ENCODE measurements around the gene MLYCD. TPM values are rescaled to one million over a fixed set of nuclear protein-coding genes. Genes with fewer than 3 reads are reported as not detected.

The MLYCD gene
- total RNA-seq, 1 donor from 2014 or later: 50.4 TPM

DNA sequence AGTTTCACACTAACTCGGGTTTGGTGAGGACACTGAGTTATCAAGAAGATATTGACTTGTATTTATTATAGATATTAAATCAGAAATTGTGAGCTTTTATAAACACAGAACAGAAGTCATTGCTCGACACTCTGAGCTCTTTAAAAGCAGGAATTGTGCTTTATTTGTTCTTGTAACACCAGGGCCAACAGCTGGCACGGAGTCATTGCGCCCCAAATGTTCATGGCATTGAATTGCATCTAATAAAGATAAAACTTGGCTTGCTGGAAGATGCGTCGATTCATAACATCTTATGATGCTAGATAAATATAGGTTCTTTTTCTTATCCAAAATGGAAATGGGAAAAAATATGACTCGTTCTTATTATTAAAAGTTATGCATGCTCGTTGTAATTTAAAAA lies 11.8 kb upstream of the MLYCD start:
- Histone ChIP-seq H3K9me3 (replicated peaks) (peaks cover 18% of the 10 kb centered on the region), H3K4me3 (no peak overlapping the region), H3K36me3 (no peaks in the 10 kb centered on the region), H3K27ac (replicated peaks) (no peak overlapping the region), H3K4me1 (peaks cover 6% of the 10 kb centered on the region), H3K27me3 (ENCODE audit: low read depth) (no peaks in the 10 kb centered on the region)
- intact Hi-C loops (cut with micrococcal nuclease): no loop called here
- no peak for DNase-seq
- TF ChIP-seq, protein P1, sequence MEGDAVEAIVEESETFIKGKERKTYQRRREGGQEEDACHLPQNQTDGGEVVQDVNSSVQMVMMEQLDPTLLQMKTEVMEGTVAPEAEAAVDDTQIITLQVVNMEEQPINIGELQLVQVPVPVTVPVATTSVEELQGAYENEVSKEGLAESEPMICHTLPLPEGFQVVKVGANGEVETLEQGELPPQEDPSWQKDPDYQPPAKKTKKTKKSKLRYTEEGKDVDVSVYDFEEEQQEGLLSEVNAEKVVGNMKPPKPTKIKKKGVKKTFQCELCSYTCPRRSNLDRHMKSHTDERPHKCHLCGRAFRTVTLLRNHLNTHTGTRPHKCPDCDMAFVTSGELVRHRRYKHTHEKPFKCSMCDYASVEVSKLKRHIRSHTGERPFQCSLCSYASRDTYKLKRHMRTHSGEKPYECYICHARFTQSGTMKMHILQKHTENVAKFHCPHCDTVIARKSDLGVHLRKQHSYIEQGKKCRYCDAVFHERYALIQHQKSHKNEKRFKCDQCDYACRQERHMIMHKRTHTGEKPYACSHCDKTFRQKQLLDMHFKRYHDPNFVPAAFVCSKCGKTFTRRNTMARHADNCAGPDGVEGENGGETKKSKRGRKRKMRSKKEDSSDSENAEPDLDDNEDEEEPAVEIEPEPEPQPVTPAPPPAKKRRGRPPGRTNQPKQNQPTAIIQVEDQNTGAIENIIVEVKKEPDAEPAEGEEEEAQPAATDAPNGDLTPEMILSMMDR (IDR thresholded peaks at IDR 0.05; ENCODE audit: borderline replicate concordance): no peak

DNA sequence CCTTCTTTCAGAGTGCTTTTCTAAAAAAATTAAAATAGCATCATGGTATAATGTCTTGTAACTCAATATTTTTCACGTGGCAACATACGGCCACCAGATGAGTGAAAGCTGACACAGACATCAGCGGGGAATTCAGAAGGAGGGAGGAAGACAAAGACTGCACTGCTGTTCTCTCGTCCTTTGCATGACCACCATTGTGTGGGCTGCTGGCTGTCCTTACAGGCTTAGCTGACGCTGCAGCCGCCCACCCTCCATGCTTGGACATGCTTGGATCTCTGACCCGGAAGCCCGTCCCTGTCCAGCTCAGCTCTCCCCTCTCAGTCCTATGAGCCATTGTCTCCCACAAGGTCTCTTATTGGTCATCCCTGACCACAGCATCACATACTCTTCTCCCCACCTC lies 11.4 kb upstream of the MLYCD start:
- intact Hi-C loops (cut with micrococcal nuclease): no loop called here
- peaks cover 6% of the 10 kb centered on the region for H3K4me1 ChIP-seq
- H3K9me3 ChIP-seq (replicated peaks): peaks cover 22% of the 10 kb centered on the region

DNA sequence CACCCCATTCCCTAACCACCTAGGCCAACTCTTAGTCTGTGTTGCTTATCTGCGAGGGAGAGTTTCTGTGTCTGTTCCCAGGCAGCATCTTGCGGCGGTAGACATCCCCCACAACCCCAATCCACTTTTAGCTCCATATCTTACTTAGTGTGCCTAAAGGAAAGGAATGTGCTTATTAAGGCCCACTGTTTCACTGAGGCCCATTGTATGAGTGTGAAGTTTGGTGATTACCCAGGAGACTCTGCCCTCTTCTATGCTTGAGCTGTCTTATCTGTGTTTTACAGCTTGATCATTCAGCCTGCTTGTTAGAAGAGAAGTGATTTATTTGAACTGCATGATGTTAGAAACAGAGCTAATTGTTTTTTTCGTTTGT lies 10.3 kb upstream of the MLYCD start:
- no peak overlapping the region for H3K27ac ChIP-seq (replicated peaks)
- no peaks in the 10 kb centered on the region for H3K36me3 ChIP-seq
- no peak for DNase-seq
- H3K27me3 ChIP-seq (ENCODE audit: low read depth): no peaks in the 10 kb centered on the region
- peaks cover 27% of the 10 kb centered on the region for H3K9me3 ChIP-seq (replicated peaks)
- intact Hi-C loops (cut with micrococcal nuclease): no loop called here
- H3K4me1 ChIP-seq: peaks cover 6% of the 10 kb centered on the region
- no peak overlapping the region for H3K4me3 ChIP-seq
- TF ChIP-seq, protein P1 (IDR thresholded peaks at IDR 0.05; ENCODE audit: borderline replicate concordance): no peak

More for the DNA sequence above, 11.4 kb upstream of the MLYCD start:
- TF ChIP-seq, protein P1 (IDR thresholded peaks at IDR 0.05; ENCODE audit: borderline replicate concordance): no peak
- Histone ChIP-seq H3K27ac (replicated peaks) (no peak overlapping the region), H3K36me3 (no peaks in the 10 kb centered on the region), H3K4me3 (no peak overlapping the region), H3K27me3 (ENCODE audit: low read depth) (no peaks in the 10 kb centered on the region)
- no peak for DNase-seq

DNA sequence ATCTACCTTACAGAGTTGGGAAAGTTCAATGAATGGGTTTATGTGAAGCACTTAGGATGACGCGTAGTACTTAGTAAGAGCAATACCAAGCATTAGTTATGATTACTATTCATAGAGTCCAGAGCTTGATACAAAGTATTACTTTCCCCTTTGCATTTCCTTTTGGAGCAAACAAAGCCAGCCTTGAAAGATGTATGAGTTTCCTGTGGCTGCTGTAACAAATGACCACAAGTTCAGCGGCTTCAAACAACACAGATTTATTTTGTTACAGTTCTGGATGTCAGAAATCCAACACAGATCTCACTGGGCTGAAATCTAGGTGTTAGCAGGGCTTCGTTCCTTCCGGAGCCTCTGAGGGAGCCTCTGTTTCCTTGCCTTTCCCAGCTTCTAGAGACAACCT lies 8.6 kb upstream of the MLYCD start:
- H3K4me3 ChIP-seq: no peak overlapping the region
- no peaks in the 10 kb centered on the region for H3K27me3 ChIP-seq (ENCODE audit: low read depth)
- DNase-seq: no peak
- peaks cover 27% of the 10 kb centered on the region for H3K9me3 ChIP-seq (replicated peaks)
- no peaks in the 10 kb centered on the region for H3K36me3 ChIP-seq
- TF ChIP-seq, protein P1 (IDR thresholded peaks at IDR 0.05; ENCODE audit: borderline replicate concordance): no peak
- intact Hi-C loops (cut with micrococcal nuclease): no loop called here
- no peak overlapping the region for H3K27ac ChIP-seq (replicated peaks)
- H3K4me1 ChIP-seq: peaks cover 6% of the 10 kb centered on the region

DNA sequence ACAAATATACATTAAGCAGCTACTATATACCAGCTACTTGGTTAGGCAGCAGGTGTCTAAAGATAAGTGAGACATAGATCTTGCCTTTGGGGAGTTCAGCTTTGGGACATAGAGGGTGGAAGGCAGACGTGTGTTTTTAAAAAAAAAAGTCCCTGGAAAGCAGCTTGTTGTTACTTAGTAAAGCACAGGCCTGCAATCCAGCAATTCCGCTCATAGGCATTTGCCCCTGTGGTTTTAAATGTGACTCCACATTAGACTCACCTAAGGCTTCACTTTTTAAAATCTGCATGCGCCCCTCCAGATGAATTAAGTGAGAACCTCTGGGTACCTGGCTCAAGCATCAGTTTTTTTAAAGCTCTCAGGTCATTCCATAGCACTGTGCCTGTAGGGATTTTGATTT lies 7.2 kb upstream of the MLYCD start:
- intact Hi-C loops (cut with micrococcal nuclease): no loop called here
- H3K4me1 ChIP-seq: peaks cover 6% of the 10 kb centered on the region
- no peaks in the 10 kb centered on the region for H3K27me3 ChIP-seq (ENCODE audit: low read depth)
- TF ChIP-seq, protein P1 (IDR thresholded peaks at IDR 0.05; ENCODE audit: borderline replicate concordance): no peak
- no peak for DNase-seq
- peaks cover 27% of the 10 kb centered on the region for H3K9me3 ChIP-seq (replicated peaks)
- H3K36me3 ChIP-seq: no peaks in the 10 kb centered on the region
- H3K27ac ChIP-seq (replicated peaks): no peak overlapping the region
- no peak overlapping the region for H3K4me3 ChIP-seq

- Histone ChIP-seq H3K9me3 (replicated peaks) (peaks cover 27% of the 10 kb centered on the region), H3K4me1 (peaks cover 18% of the 10 kb centered on the region)
- intact Hi-C loops (cut with micrococcal nuclease): no loop called here
These were observed 3.7 kb upstream of the MLYCD start for GRCh38 chr16:83895243-83895642.

More at GRCh38 chr16:83895243-83895642, 3.7 kb upstream of the MLYCD start:
- TF ChIP-seq, protein P1 (IDR thresholded peaks at IDR 0.05; ENCODE audit: borderline replicate concordance): no peak
- no peaks in the 10 kb centered on the region for H3K36me3 ChIP-seq
- H3K4me3 ChIP-seq: no peak overlapping the region
- H3K27ac ChIP-seq (replicated peaks): no peak overlapping the region
- DNase-seq: no peak
- no peaks in the 10 kb centered on the region for H3K27me3 ChIP-seq (ENCODE audit: low read depth)
